ENCODE results near the gene ARHGEF7.

Gene ARHGEF7

DNA sequence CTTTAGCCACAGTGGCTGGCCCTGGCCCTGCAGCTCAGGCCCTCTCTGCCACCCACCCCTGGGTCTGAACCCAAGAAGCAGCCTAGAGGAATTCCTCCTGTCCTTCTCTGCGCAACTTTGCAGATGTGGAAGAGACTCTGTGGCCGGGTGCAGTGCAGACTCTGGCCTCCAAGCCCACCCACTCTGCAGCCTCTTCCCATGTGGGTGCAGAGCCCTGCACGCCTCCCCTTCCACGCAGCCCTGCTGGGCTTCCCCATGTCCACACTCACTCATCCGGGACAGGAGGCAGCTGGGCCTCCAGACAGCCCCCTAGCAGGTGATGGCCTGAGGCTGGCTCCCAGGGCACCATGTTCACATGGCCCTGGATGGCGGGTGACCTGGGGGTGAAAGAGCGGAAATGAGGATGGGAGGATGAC is 207.8 kb downstream of the ARHGEF7 start:
- no peak for DNase-seq (ENCODE audit: low read depth in 2 of 3, low spot score in 1 of 3)

DNA sequence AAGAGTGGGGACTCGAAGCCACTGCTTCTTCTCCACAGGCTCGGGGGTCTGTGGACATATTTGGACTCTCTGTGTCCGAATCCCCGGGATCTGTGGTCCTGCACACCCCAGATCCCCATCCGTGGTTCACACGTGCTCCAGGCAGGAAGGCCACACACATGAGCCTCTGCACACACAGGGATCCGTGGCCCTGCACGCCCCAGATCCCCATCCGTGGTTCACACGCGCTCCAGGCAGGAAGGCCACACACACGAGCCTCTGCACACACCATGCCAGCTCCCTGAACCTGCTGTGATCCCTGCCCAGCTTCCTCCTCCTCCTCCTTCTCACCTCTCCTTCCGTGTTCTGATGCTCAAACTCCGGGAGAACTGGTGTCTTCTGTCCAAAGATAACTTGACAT is 208.4 kb downstream of the ARHGEF7 start:
- no peak for DNase-seq (ENCODE audit: low read depth in 2 of 3, low spot score in 1 of 3)

DNA sequence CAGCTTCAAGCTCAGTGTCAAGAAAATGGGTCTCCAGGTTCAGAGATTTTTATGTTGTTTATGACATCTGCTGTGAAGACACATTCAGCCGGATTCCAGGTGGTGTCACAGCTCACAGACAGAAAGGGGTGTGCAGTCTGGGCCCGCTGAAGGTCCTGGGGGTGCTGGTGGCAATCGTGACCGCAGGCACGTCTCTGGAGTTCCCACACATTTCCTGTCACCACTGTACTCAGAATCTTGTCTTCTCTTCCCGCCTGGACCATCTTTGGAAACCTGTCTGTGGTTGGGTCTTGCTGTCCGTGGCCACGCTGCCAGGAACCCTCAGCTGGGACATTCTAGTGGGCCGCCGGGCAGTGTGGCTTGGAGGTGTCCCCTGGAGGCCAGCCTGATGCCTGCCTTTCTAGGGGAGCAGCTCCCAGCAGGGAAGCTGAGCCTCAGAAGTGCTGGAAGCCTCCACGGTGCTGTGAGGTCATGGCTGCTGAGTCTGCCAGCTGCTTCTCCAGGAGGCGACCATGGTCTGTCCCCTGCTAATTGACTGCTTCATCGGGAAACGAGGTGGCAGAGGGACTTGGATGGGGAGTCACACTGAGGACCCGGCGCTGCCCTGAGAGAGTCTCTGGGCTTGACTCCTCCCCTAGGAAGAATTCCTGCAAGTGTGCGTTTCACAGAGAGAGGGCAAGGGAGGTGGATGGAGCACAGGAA is 209.0 kb downstream of the ARHGEF7 start:
- no peak for DNase-seq (ENCODE audit: low read depth in 2 of 3, low spot score in 1 of 3)

DNA sequence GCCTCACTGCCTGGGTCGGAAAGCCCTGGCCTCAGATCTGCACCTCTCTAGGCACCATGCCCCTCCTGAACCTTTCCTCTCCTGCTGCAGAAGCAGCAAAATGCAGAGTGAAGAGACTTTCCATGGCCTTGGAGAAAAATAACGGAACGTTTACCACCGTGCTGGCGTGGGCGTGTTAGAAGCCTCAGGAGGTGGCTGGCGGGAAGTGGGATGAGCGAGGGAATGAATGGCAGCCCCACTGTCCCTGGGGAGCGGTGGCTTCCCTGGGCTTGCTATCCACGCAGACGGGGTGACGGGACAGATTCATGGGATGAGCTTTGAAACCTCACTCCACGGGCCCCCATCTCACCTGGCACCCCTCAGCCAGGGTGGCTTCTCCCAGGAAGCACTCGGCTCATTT is 209.6 kb downstream of the ARHGEF7 start:
- DNase-seq (ENCODE audit: low read depth in 2 of 3, low spot score in 1 of 3), result no peak

DNA sequence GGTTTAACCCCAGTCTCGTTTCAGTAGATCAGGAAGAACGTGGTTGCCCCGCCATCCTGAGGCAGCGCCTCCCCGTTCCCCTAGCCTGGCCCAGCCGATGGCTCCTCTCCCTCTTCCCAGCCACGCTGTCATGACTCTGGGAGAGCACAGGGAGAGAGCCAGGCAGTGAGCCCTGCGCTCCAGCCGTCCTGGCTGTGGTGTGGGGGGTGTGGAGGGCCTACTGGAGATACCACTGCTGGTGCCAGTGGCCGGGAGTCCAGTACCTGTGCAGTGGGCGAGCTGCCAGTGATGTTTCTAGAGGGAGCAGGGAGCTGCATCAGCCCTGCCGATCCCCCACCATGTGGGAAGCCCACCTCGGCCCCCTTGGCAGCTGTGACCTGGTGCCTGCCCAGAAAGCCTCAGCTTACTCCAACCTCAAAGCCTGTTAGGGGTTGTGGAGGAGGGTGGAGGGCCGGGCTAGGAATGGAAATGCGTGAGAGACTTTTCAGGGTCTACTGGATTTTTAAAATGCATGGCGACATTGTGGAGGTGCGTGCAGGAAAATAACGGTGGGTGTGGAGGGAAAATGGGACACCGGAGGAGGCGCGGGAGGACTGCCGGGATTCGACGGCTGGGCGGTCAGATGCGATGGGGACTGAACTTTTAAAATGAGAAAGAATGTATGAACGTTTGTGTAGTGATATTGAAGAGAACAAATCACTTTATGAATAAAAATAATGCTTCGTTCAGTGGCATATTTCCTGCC is 210.2 kb downstream of the ARHGEF7 start:
- DNase-seq (ENCODE audit: low read depth in 2 of 3, low spot score in 1 of 3), result no peak

DNA sequence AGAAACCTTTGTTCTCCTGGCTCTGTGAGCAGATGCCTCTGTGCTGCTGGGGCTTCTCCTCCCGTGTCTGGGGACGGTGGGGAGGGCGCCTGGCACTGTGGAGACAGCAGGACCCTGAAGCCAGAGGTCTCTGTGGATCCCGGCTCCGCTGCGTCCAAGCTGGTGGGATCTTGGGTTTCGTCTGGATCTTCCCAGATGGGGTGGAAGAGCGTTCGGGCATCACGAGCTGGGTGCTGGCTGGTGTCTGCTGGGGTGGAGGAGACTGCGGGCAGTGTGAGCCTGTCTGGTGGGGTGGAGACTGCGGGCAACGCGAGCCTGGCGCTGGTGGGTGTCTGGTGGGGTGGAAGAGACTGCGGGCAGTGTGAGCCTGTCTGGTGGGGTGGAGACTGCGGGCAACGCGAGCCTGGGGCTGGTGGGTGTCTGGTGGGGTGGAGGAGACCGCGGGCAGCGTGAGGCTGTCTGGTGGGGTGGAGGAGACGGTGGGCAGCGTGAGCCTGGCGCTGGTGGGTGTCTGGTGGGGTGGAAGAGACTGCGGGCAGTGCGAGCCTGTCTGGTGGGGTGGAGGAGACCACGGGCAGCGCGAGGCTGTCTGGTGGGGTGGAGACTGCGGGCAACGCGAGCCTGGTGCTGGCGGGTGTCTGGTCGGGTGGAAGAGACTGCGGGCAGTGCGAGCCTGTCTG is 211.0 kb downstream of the ARHGEF7 start:
- DNase-seq (ENCODE audit: low read depth in 2 of 3, low spot score in 1 of 3), result no peak

- DNase-seq (ENCODE audit: low read depth in 2 of 3, low spot score in 1 of 3), result no peak
These were observed 211.5 kb downstream of the ARHGEF7 start for GRCh38 chr13:111326621-111326965.

DNA sequence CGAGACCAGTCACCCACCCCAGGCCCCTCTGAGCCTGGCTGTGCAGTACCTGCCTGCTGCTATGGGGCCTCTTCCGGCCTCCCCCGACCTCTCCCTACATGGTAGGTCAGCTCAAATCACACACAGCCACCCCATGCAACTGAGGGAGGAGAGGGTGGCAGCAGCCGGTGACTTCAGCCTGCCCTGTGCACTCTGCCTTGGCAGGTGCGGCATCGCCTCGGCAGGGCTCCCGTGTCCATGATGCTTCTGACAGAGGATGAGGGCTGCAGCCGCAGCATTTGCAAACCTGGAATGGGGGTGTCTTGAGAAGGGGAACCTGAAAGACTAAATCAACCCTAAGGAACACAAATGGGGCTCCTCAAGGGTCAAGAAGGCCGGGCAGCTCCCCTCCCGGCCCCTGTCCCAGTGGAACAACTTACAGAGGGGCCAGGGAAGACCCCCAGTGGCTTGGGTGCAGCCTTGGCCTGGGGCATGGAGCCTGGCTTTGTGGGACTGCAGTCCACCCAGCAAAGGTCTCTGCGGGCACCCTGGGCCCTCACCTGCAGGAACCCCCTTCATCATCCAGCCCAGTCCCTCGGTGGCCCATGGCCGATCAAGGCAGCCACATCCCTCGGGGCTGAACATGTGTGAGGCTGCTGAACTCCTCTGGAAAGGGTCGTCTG is 212.0 kb downstream of the ARHGEF7 start:
- no peak for DNase-seq (ENCODE audit: low read depth in 2 of 3, low spot score in 1 of 3)

DNA sequence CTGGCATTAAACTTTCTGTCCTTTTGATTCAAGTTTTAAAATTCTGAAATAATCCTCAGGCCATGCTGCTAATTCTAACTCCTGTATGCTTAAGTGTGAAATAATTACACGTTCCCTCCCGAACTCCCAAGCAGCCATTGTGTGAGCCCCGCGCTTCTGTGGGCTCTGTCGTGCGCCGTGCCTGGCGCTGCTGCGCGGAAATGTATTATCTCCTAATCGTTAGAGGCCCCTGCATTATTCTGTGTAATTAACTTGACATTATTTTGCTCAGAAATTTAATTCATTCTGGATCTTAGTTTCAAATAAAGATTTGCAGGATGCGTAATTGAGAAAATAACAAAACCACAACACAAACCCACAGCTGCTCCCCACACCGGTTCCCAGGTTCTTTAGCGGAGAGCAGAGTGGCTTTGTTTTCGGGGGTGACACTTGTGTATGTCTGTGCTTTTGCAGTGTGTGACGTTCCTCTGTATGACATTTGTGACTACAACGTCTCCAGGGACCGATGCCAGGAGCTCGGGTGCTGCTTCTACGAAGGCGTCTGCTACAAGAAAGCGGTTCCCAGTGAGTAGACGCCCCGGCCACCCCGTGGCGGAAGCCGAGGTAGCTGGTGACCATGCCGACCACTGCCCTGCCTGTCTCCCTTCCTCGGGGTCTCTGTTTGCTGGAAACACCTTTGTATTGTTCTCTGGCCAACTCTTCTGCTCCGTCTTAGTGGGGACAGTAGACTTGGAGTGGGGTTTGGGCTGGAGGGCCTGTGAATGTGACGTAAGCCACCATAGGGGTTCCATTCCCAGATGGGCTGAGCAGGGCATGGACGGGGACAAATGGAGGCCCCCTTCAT is 212.8 kb downstream of the ARHGEF7 start:
- no peak for DNase-seq (ENCODE audit: low read depth in 2 of 3, low spot score in 1 of 3)

DNA sequence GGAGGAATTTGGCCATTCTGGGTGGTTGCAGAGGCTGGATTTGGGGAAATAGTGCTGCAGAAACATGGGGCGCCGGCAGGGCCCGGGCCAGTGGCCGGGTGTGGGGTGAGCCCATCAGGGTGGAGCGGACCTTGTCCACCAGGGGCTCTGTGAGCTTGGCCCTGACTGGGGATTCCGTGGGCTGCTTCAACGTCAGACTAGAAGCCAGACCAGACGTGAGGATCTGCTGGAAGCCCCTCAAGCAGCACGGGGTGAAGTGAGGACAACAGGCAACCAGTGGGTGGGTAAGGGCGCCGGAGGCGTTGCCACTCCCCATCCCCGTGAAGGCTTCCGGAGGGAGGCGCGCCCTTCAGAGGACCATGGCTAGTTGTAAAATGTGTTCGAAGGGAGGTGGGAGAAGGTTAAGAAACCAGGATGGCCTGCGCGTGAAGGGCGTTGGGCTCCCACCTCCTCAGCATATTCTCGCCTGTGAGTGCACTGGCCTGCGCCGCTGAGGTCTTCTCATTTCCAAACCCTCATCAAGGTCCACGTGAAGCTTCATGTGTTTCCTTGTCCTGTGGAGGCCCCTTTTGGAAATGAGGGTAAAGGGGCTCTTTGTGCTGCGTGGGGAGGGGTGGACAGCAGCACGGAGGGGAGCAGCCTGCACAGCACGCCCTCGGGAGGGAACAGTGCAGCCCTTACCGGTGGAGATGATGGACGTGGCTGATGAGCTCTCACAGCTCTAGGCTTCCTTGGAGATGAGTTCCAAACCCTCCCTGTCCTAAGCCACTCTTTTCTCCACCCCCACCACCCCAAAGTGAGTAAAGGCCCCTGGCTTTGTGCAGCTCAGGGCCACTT is 213.7 kb downstream of the ARHGEF7 start:
- no peak for DNase-seq (ENCODE audit: low read depth in 2 of 3, low spot score in 1 of 3)

DNA sequence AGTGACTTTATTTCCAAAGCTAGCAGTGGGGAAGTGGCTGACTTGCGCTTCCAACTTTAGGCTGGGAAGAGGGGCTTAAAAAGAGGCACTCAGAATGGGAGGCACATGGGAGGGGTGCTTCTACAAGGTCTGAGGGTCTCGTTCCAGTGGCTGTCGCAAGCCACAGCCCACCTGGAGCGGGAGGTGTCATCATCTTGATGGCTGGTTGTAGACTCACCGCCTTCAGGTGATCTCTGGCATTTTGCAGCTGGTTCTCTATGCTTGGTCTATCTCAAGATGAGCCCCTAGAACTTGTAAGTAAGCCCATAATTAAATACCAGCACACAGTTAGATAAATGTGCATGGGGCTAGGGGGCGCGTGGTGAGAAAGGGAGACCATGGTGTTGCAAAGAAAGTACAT is 214.5 kb downstream of the ARHGEF7 start:
- no peak for DNase-seq (ENCODE audit: low read depth in 2 of 3, low spot score in 1 of 3)

DNA sequence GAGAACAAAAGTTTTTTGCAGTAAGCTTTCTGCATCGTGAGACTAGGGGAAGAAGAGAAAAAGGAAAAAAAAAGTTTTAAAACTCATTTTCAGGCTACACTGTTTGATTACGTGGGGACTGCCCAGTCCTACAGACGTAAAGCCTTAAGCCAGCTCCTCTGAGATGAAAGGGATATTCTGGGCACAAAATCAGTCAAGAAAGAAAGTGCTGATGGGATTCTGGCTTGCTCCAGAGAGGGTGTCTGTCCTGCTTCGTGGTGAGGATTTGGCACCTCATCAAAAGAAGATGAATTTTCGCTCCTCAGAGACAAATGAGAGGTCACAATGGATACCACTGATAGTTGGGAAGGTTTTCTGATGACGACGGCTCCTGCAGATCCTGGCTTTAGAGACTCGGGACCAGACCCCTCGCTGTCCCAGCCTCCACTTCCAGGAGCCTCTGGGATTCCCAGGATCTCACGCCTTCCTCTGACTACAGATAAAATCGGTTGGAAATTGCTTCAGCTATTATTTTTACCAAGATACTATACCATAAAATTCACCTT is 215.0 kb downstream of the ARHGEF7 start:
- DNase-seq (ENCODE audit: low read depth in 2 of 3, low spot score in 1 of 3), result no peak

DNA sequence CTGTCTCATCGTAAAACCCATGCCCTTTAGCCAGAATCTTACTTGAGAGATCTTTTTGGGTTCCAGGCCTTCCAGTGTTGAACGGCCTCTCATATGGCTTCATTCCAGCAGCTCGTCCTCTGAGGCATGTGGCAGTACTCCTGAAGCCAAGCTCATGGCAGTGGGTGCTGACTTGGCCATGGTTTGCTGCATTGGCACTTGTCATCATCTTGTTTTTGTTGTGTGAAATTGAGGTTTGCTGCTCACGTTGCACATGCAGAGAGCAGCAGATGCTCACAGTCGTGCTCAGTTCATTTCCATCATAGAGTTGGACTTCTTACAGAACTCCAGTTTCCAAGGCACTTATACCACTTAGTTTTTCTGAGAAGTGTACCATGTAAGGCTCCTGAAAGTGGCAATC is 220.2 kb downstream of the ARHGEF7 start:
- no peak for DNase-seq (ENCODE audit: low read depth in 2 of 3, low spot score in 1 of 3)

- DNase-seq (ENCODE audit: low read depth in 2 of 3, low spot score in 1 of 3), result no peak
These were observed 221.6 kb downstream of the ARHGEF7 start for GRCh38 chr13:111336666-111337065.

- DNase-seq (ENCODE audit: low read depth in 2 of 3, low spot score in 1 of 3), result no peak
These were observed 222.1 kb downstream of the ARHGEF7 start for GRCh38 chr13:111337206-111337605.

- no peak for DNase-seq (ENCODE audit: low read depth in 2 of 3, low spot score in 1 of 3)
These were observed 222.6 kb downstream of the ARHGEF7 start for GRCh38 chr13:111337741-111338140.

GRCh38 chr13:111338841-111339240 is 223.7 kb downstream of the ARHGEF7 start:
- DNase-seq (ENCODE audit: low read depth in 2 of 3, low spot score in 1 of 3), result no peak

DNA sequence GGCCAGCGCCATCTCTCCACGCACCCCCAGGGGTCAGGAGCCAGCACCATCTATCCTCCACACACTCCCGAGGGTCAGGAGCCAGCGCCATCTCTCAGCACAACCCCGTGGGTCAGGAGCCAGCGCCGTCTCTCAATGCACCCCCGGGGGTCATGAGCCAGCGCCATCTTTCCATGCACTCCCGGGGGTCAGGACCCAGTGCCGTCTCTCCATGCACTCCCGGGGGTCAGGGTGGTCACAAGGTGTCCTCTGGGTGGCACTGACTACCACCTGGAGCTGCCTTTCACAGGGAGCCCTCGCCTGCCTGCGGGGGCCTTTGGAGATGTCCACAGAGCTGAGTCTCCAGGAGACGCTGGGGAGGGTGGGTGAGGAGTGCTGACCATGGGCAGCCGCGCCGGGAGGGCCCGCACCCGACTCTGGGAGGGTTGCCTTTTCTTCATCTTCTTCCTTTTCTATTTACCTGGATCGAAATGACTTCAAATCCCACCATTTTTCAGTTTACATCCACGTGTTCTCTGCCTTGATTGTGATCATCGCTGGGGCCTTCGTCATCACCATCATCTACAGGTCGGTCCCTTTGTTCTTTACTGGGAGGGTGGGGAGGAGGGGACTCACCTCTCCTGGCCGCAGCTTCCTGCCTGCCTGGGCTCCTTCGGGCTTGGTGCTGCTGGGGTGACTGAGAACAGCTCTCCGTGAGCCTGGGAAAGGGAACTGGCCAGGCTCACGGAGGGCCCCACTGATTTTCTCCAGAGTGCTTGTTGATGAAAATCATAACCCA is 224.4 kb downstream of the ARHGEF7 start:
- DNase-seq (ENCODE audit: low read depth in 2 of 3, low spot score in 1 of 3), result no peak

- no peak for DNase-seq (ENCODE audit: low read depth in 2 of 3, low spot score in 1 of 3)
These were observed 226.8 kb downstream of the ARHGEF7 start for GRCh38 chr13:111341886-111342285.
